Body of pancreas (tissue), 4 donors: ENCODE data around the gene DOCK2.

Experiments used
- CTCF ChIP-seq, 7 experiments: fragments of 450-650 bp in 4 of 7; fragments of 200-600 bp in 3 of 7; sonication (generic) in 3 of 7; IDR thresholded peaks; one replicate each; pipeline ENCODE4 v1.5.1; 2016 to 2019; ENCODE audit warnings: antibody characterized with exemption in 7 of 7
- POLR2A ChIP-seq, 3 donors: fragments of 450-650 bp; IDR thresholded peaks; one replicate each; pipeline ENCODE4 v1.6.1; 2016; ENCODE audit warnings: antibody characterized with exemption in 3 of 3, mild to moderate bottlenecking in 2 of 3

- no peak for TF ChIP-seq CTCF (IDR thresholded peaks at IDR 0.05)
- TF ChIP-seq POLR2A (IDR thresholded peaks at IDR 0.05) = no peak
Observed at GRCh38 chr5:169910393-169910792, 273.3 kb downstream of the DOCK2 start.
